CD4-positive, alpha-beta memory T cell (primary cell): ENCODE measurements around the gene PMVK. TPM values are rescaled to one million over a fixed set of nuclear protein-coding genes. Genes with fewer than 3 reads are reported as not detected.

ENCODE experiments used
- CTCF ChIA-PET: fragments of 350-600 bp; sonication (Branson Sonifier 250); formaldehyde crosslinking; loops from one replicate; lab custom pipeline; 2021; ENCODE audit warnings: inconsistent platforms; ENCODE audit not compliant: partially characterized antibody; lab: Charles Lee
- POLR2A ChIA-PET: fragments of 350-600 bp; sonication (Branson Sonifier 250); formaldehyde crosslinking; loops from one replicate; lab custom pipeline; 2021; ENCODE audit not compliant: partially characterized antibody; lab: Charles Lee
- DNase-seq, 5 donors: peaks; one replicate each; pipeline versions ENCODE4 v3.0.0 to v3.0.0-alpha.2; 2020 to 2022; ENCODE audit warnings: mixed read lengths in 1 of 5
- H3K27ac ChIP-seq: one replicate; pipeline ENCODE4 v1.7.0; 2013; ENCODE audit warnings: low read depth, low read length
- H3K27me3 ChIP-seq: 2 replicates; pipeline ENCODE4 v1.7.0; 2013; ENCODE audit warnings: mild to moderate bottlenecking, low read length, moderate library complexity; ENCODE audit not compliant: insufficient read depth
- H3K36me3 ChIP-seq: 2 replicates; pipeline ENCODE4 v1.7.0; 2013; ENCODE audit warnings: mild to moderate bottlenecking, low read length, moderate library complexity; ENCODE audit not compliant: insufficient read depth
- H3K4me1 ChIP-seq: 2 replicates; pipeline ENCODE4 v1.7.0; 2013; ENCODE audit warnings: mild to moderate bottlenecking, low read length, moderate library complexity; ENCODE audit not compliant: insufficient read depth
- H3K4me3 ChIP-seq, 2 donors: one replicate each; pipeline ENCODE4 v1.7.0; 2013; ENCODE audit warnings: low read length in 2 of 2, mild to moderate bottlenecking in 1 of 2
- H3K9me3 ChIP-seq, 2 donors: one replicate each; pipeline ENCODE4 v1.7.0; 2013; ENCODE audit warnings: low read length in 2 of 2, control low read depth in 1 of 2; ENCODE audit not compliant: control insufficient read depth in 1 of 2
- H3K27ac Mint-ChIP-seq, 7 donors: one replicate each; pipeline ENCODE4 v1.8.0; 2020 to 2021; ENCODE audit warnings: mixed read lengths in 7 of 7, mild to moderate bottlenecking in 6 of 7, inconsistent platforms in 3 of 7, moderate library complexity in 3 of 7
- H3K27me3 Mint-ChIP-seq, 2 donors: one replicate each; pipeline ENCODE4 v1.8.0; 2020 to 2021; ENCODE audit warnings: mixed read lengths in 2 of 2
- H3K36me3 Mint-ChIP-seq, 2 donors: one replicate each; pipeline ENCODE4 v1.8.0; 2020 to 2021; ENCODE audit warnings: mixed read lengths in 2 of 2, inconsistent platforms in 1 of 2, mild to moderate bottlenecking in 1 of 2
- H3K4me1 Mint-ChIP-seq, 4 donors: one replicate each; pipeline ENCODE4 v1.8.0; 2020 to 2021; ENCODE audit warnings: mixed read lengths in 4 of 4, mild to moderate bottlenecking in 1 of 4
- H3K4me3 Mint-ChIP-seq, 8 donors: one replicate each; pipeline ENCODE4 v1.8.0; 2020 to 2021; ENCODE audit warnings: mixed read lengths in 8 of 8, mild to moderate bottlenecking in 7 of 8, moderate library complexity in 6 of 8, inconsistent platforms in 3 of 8
- H3K9me3 Mint-ChIP-seq, 8 donors: one replicate each; pipeline ENCODE4 v1.8.0; 2020 to 2021; ENCODE audit warnings: mixed read lengths in 8 of 8, mild to moderate bottlenecking in 5 of 8, inconsistent platforms in 3 of 8, moderate library complexity in 1 of 8
- intact Hi-C: fragments of 100-400 bp; cut with micrococcal nuclease; formaldehyde crosslinking; loops from one replicate; pipeline ENCODE4 v1.15.1; 2023
- polyA plus RNA-seq, 2 donors: library from polyadenylated mRNA; unstranded; fragments of 300-500 nt; fragmentation: Illumina TruSeq; gene quantifications; one replicate each; pipeline ENCODE4 v1.2.3, GENCODE V29; 2021
- total RNA-seq, 2 experiments: library from RNA; stranded (reverse); gene quantifications; one replicate each; pipeline ENCODE4 v1.2.3, GENCODE V29; 2021

The PMVK gene
- total and polyA plus RNA-seq, 4 experiments from 2014 or later, result 17.6 to 87.0 (median 41.4) TPM

GRCh38 chr1:154945160-154945961 is 8.8 kb upstream of the PMVK start:
- H3K36me3 ChIP-seq, result peaks cover 49% of the 10 kb centered on the region
- CTCF ChIA-PET, result interaction anchor here (0.9 to 4.4 kb wide), 14 partner anchors 9 to 464 kb away, joined by 3 to 14 read pairs (median 4); partner anchors contain the start of genes ADAM15, ADAR, FLAD1 and PMVK
- peaks cover 0 to 2% (median 0%) of the 10 kb centered on the region in 8 donors for H3K9me3 Mint-ChIP-seq
- H3K27me3 Mint-ChIP-seq, result no peaks in the 10 kb centered on the region
- H3K36me3 Mint-ChIP-seq, result peaks cover 23 to 58% of the 10 kb centered on the region in 2 donors
- H3K27ac Mint-ChIP-seq, result peak overlapping the region; percentile 6 to 97 (median 62)
- H3K27ac ChIP-seq, result peak overlapping the region; percentile 82
- H3K4me3 Mint-ChIP-seq, result no peak overlapping the region
- H3K4me3 ChIP-seq, result no peak overlapping the region
- H3K4me1 Mint-ChIP-seq, result peaks cover 42 to 66% (median 55%) of the 10 kb centered on the region in 4 donors
- H3K9me3 ChIP-seq, result no peaks in the 10 kb centered on the region
- intact Hi-C loops, result no loop called here
- peaks cover 72% of the 10 kb centered on the region for H3K4me1 ChIP-seq
- POLR2A ChIA-PET, result interaction anchor here (0.7 to 2.0 kb wide), 8 partner anchors 9 to 276 kb away, joined by 3 to 11 read pairs (median 3); partner anchors contain the start of genes FLAD1, PMVK and ZBTB7B
- H3K27me3 ChIP-seq, result no peaks in the 10 kb centered on the region
- DNase-seq, result peak in 1 of 5 donors; percentile 22

GRCh38 chr1:154944401-154945159 is 8.1 kb upstream of the PMVK start:
- Histone ChIP-seq H3K4me1 (peaks cover 77% of the 10 kb centered on the region), H3K27ac (peak overlapping the region; percentile 82), H3K9me3 (no peaks in the 10 kb centered on the region), H3K4me3 (no peak overlapping the region), H3K36me3 (peaks cover 47% of the 10 kb centered on the region), H3K27me3 (no peaks in the 10 kb centered on the region)
- H3K27ac Mint-ChIP-seq, result peak overlapping the region; percentile 61 to 97 (median 96)
- intact Hi-C loops, result no loop called here
- peaks cover 47 to 69% (median 59%) of the 10 kb centered on the region in 4 donors for H3K4me1 Mint-ChIP-seq
- ChIA-PET POLR2A (interaction anchor here (0.7 to 2.0 kb wide), 10 partner anchors 8 to 323 kb away, joined by 3 to 11 read pairs (median 3); partner anchors contain the start of genes FLAD1 and PMVK), CTCF (interaction anchor here (0.6 to 4.4 kb wide), 20 partner anchors 8 to 464 kb away, joined by 3 to 14 read pairs (median 3); partner anchors contain the start of genes ADAR, FLAD1 and PMVK)
- no peaks in the 10 kb centered on the region for H3K27me3 Mint-ChIP-seq
- H3K36me3 Mint-ChIP-seq, result peaks cover 21 to 57% of the 10 kb centered on the region in 2 donors
- H3K9me3 Mint-ChIP-seq, result peaks cover 0 to 2% (median 0%) of the 10 kb centered on the region in 8 donors
- peak overlapping the region in 1 of 8 donors; percentile 85 for H3K4me3 Mint-ChIP-seq
- no peak for DNase-seq

- ChIA-PET POLR2A (interaction anchor here (0.8 to 1.4 kb wide), 7 partner anchors 9 to 322 kb away, joined by 3 to 8 read pairs (median 3); no protein-coding TSS in a partner anchor), CTCF (interaction anchor here (0.6 to 4.4 kb wide), 16 partner anchors 8 to 378 kb away, joined by 3 to 14 read pairs (median 4); partner anchors contain the start of genes ADAR, FLAD1 and PMVK)
- Mint-ChIP-seq H3K4me1 (peaks cover 47 to 67% (median 58%) of the 10 kb centered on the region in 4 donors), H3K27ac (peak overlapping the region; percentile 90 to 98 (median 97)), H3K9me3 (peaks cover 0 to 2% (median 0%) of the 10 kb centered on the region in 8 donors), H3K4me3 (peak overlapping the region in 7 of 8 donors; percentile 29 to 85 (median 67)), H3K36me3 (peaks cover 14 to 50% of the 10 kb centered on the region in 2 donors), H3K27me3 (no peaks in the 10 kb centered on the region)
- no peak overlapping the region for H3K4me3 ChIP-seq
- peak overlapping the region; percentile 82 for H3K27ac ChIP-seq
- H3K4me1 ChIP-seq, result peaks cover 79% of the 10 kb centered on the region
- H3K27me3 ChIP-seq, result no peaks in the 10 kb centered on the region
- peak in 2 of 5 donors; percentile 45 to 47 for DNase-seq
- H3K36me3 ChIP-seq, result peaks cover 47% of the 10 kb centered on the region
- intact Hi-C loops, result no loop called here
- H3K9me3 ChIP-seq, result no peaks in the 10 kb centered on the region
Measured at GRCh38 chr1:154943649-154944400, 7.3 kb upstream of the PMVK start.

- CTCF ChIA-PET, result interaction anchor here (1.0 to 8.0 kb wide), 7 partner anchors 12 to 382 kb away, joined by 3 to 65 read pairs (median 4); partner anchors contain the start of genes PBXIP1 and PYGO2
Measured at GRCh38 chr1:154941333-154942013, 5.0 kb upstream of the PMVK start.

GRCh38 chr1:154940651-154941194 is 4.2 kb upstream of the PMVK start:
- CTCF ChIA-PET, result interaction anchor here (0.9 to 8.0 kb wide), 9 partner anchors 12 to 381 kb away, joined by 3 to 65 read pairs (median 3); partner anchors contain the start of genes PBXIP1 and PYGO2
- H3K36me3 Mint-ChIP-seq, result peaks cover 0 to 35% of the 10 kb centered on the region in 2 donors
- no peaks in the 10 kb centered on the region for H3K27me3 Mint-ChIP-seq
- H3K27ac ChIP-seq, result peak overlapping the region; percentile 82
- H3K9me3 Mint-ChIP-seq, result peaks cover 0 to 2% (median 0%) of the 10 kb centered on the region in 8 donors
- intact Hi-C loops, result no loop called here
- peaks cover 19% of the 10 kb centered on the region for H3K36me3 ChIP-seq
- H3K27me3 ChIP-seq, result no peaks in the 10 kb centered on the region
- POLR2A ChIA-PET, result interaction anchor here (0.7 to 1.8 kb wide), 9 partner anchors 8 to 381 kb away, joined by 3 to 6 read pairs (median 4); partner anchors contain the start of genes CKS1B and FLAD1
- no peak overlapping the region for H3K4me3 ChIP-seq
- H3K4me1 ChIP-seq, result peaks cover 83% of the 10 kb centered on the region
- peak overlapping the region; percentile 90 to 97 (median 93) for H3K27ac Mint-ChIP-seq
- peak overlapping the region in 6 of 8 donors; percentile 49 to 70 (median 65) for H3K4me3 Mint-ChIP-seq
- H3K9me3 ChIP-seq, result no peaks in the 10 kb centered on the region
- DNase-seq, result no peak
- H3K4me1 Mint-ChIP-seq, result peaks cover 53 to 87% (median 69%) of the 10 kb centered on the region in 4 donors

More at GRCh38 chr1:154941333-154942013, 5.0 kb upstream of the PMVK start:
- peak overlapping the region; percentile 82 for H3K27ac ChIP-seq
- H3K9me3 ChIP-seq, result no peaks in the 10 kb centered on the region
- POLR2A ChIA-PET, result interaction anchor here (0.7 to 1.8 kb wide), 7 partner anchors 7 to 382 kb away, joined by 3 to 6 read pairs (median 4); partner anchors contain the start of genes CKS1B and FLAD1
- Mint-ChIP-seq H3K4me3 (peak overlapping the region in 7 of 8 donors; percentile 41 to 70 (median 63)), H3K27me3 (no peaks in the 10 kb centered on the region), H3K4me1 (peaks cover 53 to 85% (median 68%) of the 10 kb centered on the region in 4 donors), H3K36me3 (peaks cover 5 to 39% of the 10 kb centered on the region in 2 donors), H3K27ac (peak overlapping the region; percentile 90 to 98 (median 97)), H3K9me3 (peaks cover 0 to 2% (median 0%) of the 10 kb centered on the region in 8 donors)
- no peak for DNase-seq
- peaks cover 27% of the 10 kb centered on the region for H3K36me3 ChIP-seq
- no peak overlapping the region for H3K4me3 ChIP-seq
- peaks cover 78% of the 10 kb centered on the region for H3K4me1 ChIP-seq
- no peaks in the 10 kb centered on the region for H3K27me3 ChIP-seq
- intact Hi-C loops, result no loop called here
